GM21723 (cell line): Measurements from ENCODE around the gene FGF14.
A peak's percentile ranks its signal among the peaks of the same experiment; 100 is the strongest.

Experiments
- ATAC-seq: cut with Tn5 transposase; IDR thresholded peaks from one replicate; pipeline ENCODE4 v1.9.1; 2021; ENCODE audit warnings: mild to moderate bottlenecking, moderate library complexity; ENCODE audit not compliant: unreplicated experiment

FGF14 gene

GRCh38 chr13:101828119-101828518 is 573.7 kb downstream of the FGF14 start:
- ATAC-seq: no peak

- no peak for ATAC-seq
Observed at GRCh38 chr13:101817898-101818297, 584.0 kb downstream of the FGF14 start.

- ATAC-seq: no peak
Observed at GRCh38 chr13:101811881-101812280, 590.0 kb downstream of the FGF14 start.

GRCh38 chr13:101811284-101811839 is 590.5 kb downstream of the FGF14 start:
- ATAC-seq: no peak

- ATAC-seq: no peak
Observed at GRCh38 chr13:101799196-101799595, 602.7 kb downstream of the FGF14 start.

- no peak for ATAC-seq
Observed at GRCh38 chr13:101798437-101798836, 603.4 kb downstream of the FGF14 start.

- no peak for ATAC-seq
Observed at GRCh38 chr13:101795460-101795859, 606.4 kb downstream of the FGF14 start.

GRCh38 chr13:101795025-101795424 is 606.8 kb downstream of the FGF14 start:
- ATAC-seq: no peak

- ATAC-seq: no peak
Observed at GRCh38 chr13:101792189-101792588, 609.7 kb downstream of the FGF14 start.

- no peak for ATAC-seq
Observed at GRCh38 chr13:101785858-101786257, 616.0 kb downstream of the FGF14 start.

- no peak for ATAC-seq
Observed at GRCh38 chr13:101784313-101784712, 617.5 kb downstream of the FGF14 start.

GRCh38 chr13:101783554-101783953 is 618.3 kb downstream of the FGF14 start:
- no peak for ATAC-seq

- ATAC-seq: no peak
Observed at GRCh38 chr13:101780211-101780610, 621.6 kb downstream of the FGF14 start.

- ATAC-seq: no peak
Observed at GRCh38 chr13:101779147-101779546, 622.7 kb downstream of the FGF14 start.

GRCh38 chr13:101775267-101775666 is 626.6 kb downstream of the FGF14 start:
- ATAC-seq: no peak

- ATAC-seq: no peak
Observed at GRCh38 chr13:101774393-101774792, 627.5 kb downstream of the FGF14 start.

- ATAC-seq: no peak
Observed at GRCh38 chr13:101773062-101773461, 628.8 kb downstream of the FGF14 start.

- ATAC-seq: no peak
Observed at GRCh38 chr13:101767131-101767530, 634.7 kb downstream of the FGF14 start.

GRCh38 chr13:101763191-101763590 is 638.7 kb downstream of the FGF14 start:
- no peak for ATAC-seq

GRCh38 chr13:101757446-101758039 is 644.3 kb downstream of the FGF14 start:
- ATAC-seq: peak; percentile 83

GRCh38 chr13:101755228-101755887 is 646.5 kb downstream of the FGF14 start:
- no peak for ATAC-seq

GRCh38 chr13:101752432-101752831 is 649.4 kb downstream of the FGF14 start:
- ATAC-seq: peak; percentile 54
